Chondrocyte (in vitro differentiated cells): Measurements from ENCODE around the gene NKD2. TPM values are rescaled to one million over a fixed set of nuclear protein-coding genes. Genes with fewer than 3 reads are reported as not detected.

Experiments
- DNase-seq: peaks from one replicate; pipeline ENCODE4 v3.0.0; 2021; ENCODE audit warnings: mixed read lengths, low spot score
- H3K27ac Mint-ChIP-seq: one replicate; pipeline ENCODE4 v1.8.0; 2021; ENCODE audit warnings: mild to moderate bottlenecking, moderate library complexity, mixed read lengths; ENCODE audit not compliant: unreplicated experiment
- H3K27me3 Mint-ChIP-seq: 2 replicates; pipeline ENCODE4 v1.8.0; 2021; ENCODE audit warnings: low read depth, mixed read lengths
- H3K36me3 Mint-ChIP-seq: 2 replicates; pipeline ENCODE4 v1.8.0; 2021; ENCODE audit warnings: low read depth, mixed read lengths
- H3K4me1 Mint-ChIP-seq: 2 replicates; pipeline ENCODE4 v1.8.0; 2021; ENCODE audit warnings: low read depth, mild to moderate bottlenecking, mixed read lengths
- H3K4me3 Mint-ChIP-seq: one replicate; pipeline ENCODE4 v1.8.0; 2021; ENCODE audit warnings: mild to moderate bottlenecking, moderate library complexity, mixed read lengths; ENCODE audit not compliant: unreplicated experiment
- H3K9me3 Mint-ChIP-seq: 2 replicates; pipeline ENCODE4 v1.8.0; 2021; ENCODE audit warnings: low read depth, mixed read lengths
- CTCF ChIP-seq: fragments of 200-600 bp; sonication (generic); IDR thresholded peaks from 2 replicates; pipeline ENCODE4 v1.5.0; 2021; ENCODE audit warnings: antibody characterized with exemption, mild to moderate bottlenecking, moderate library complexity
- total RNA-seq: library from RNA; stranded (reverse); gene quantifications from 3 replicates; pipeline ENCODE4 v1.2.1, GENCODE V29; 2021

The NKD2 gene
- total RNA-seq, 1 donor from 2014 or later = not detected

GRCh38 chr5:1028481-1029281, 20.1 kb downstream of the NKD2 start:
- no peak overlapping the region for H3K4me3 Mint-ChIP-seq
- H3K27me3 Mint-ChIP-seq = peaks cover 19% of the 10 kb centered on the region
- TF ChIP-seq CTCF = no peak
- H3K4me1 Mint-ChIP-seq = no peaks in the 10 kb centered on the region
- no peaks in the 10 kb centered on the region for H3K36me3 Mint-ChIP-seq
- peak; percentile 87 for DNase-seq
- H3K9me3 Mint-ChIP-seq = no peaks in the 10 kb centered on the region
- no peak overlapping the region for H3K27ac Mint-ChIP-seq

DNA sequence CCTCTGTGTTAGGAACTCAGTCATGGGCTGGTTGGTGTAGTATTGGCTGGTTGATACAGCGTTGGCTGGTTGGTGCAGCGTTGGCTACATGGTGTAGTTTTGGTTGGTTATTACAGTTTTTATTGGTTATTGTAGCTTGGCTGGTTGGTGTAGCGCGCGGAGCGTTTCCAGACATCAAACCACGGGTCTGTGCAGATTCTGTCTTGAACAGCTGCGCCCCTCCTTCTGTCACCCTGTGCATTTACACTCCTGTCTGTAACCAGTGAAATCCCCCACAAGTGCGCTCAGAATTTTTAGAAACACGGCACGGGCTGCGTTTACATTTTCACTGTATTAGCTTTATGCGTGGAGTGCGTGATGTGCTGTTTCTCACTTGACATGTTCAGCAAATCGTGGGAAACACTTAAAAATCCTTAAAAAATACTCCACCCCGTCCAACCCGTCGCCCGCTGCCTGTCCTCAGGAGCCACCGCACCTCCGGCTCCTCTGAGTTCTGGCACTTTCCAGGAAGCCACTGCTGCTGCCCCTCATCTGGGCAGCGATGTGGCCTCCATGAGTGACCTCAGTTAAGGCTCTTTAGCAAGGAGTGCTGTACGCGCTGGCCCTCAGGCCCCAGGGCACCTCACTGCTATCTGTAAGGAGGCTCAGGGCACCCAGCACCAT, 20.8 kb downstream of the NKD2 start:
- H3K27me3 Mint-ChIP-seq = peaks cover 24% of the 10 kb centered on the region
- H3K4me1 Mint-ChIP-seq = no peaks in the 10 kb centered on the region
- no peaks in the 10 kb centered on the region for H3K36me3 Mint-ChIP-seq
- no peak for TF ChIP-seq CTCF
- peak; percentile 65 for DNase-seq
- no peaks in the 10 kb centered on the region for H3K9me3 Mint-ChIP-seq
- no peak overlapping the region for H3K27ac Mint-ChIP-seq
- H3K4me3 Mint-ChIP-seq = no peak overlapping the region

DNA sequence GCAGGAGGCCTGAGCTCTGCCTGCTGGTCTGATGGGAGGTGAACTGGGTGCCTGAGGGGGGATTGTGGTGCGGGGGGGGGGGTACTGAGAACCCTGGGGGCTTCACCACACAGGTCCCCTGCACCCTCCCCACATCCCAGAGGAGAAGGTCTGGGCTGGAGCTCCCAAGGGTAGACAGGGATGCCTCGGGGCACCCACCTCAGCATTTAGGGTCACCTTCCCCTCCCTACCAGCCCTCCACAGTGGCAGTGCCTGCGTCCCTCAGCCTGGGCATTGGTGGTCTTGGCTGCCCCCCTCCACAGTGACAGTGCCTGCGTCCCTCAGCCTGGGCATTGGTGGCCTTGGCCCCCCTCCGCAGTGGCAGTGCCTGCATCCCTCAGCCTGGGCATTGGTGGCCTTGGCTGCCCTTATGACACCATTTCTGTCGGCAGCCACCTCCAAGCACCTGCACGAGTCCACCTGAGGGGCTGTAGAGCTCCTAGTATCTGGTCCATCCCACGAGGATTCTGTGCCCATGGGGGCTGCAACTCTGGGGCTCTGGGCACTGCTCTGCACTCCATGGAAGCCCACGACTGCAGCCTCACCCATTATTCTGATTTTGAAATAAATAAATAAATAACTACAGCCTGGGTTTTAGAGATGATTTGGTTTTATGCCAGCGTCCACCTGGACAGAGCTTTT, 21.5 kb downstream of the NKD2 start:
- H3K4me3 Mint-ChIP-seq = no peak overlapping the region
- no peak for TF ChIP-seq CTCF
- H3K4me1 Mint-ChIP-seq = no peaks in the 10 kb centered on the region
- peak; percentile 72 for DNase-seq
- H3K9me3 Mint-ChIP-seq = no peaks in the 10 kb centered on the region
- H3K36me3 Mint-ChIP-seq = no peaks in the 10 kb centered on the region
- no peak overlapping the region for H3K27ac Mint-ChIP-seq
- peaks cover 26% of the 10 kb centered on the region for H3K27me3 Mint-ChIP-seq

DNA sequence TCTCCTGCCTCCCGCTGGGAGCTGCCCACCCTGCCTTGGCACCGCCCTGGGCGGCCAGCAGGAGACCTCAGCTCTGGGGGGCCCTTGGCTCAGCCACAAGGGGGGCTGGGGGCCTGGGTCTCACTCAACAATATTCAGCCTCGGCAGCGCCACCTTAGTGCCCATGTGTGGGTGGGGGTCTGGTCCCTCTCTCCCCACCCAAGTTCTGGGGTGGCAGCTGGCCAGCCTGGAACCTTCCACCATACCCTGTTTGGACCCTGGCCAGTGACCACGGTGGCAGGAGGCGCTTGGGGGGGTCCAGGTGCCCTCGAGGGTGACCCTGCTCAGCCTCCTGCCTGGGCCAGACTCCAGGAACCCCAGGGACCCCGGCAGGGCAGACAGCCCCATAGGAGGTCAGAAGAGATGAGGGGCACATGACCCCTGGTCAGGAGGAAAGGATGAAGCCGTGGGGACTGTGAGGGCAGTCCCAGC, 22.2 kb downstream of the NKD2 start:
- TF ChIP-seq CTCF = no peak
- H3K36me3 Mint-ChIP-seq = no peaks in the 10 kb centered on the region
- H3K9me3 Mint-ChIP-seq = no peaks in the 10 kb centered on the region
- no peak overlapping the region for H3K4me3 Mint-ChIP-seq
- DNase-seq = peak; percentile 85
- H3K27me3 Mint-ChIP-seq = peaks cover 26% of the 10 kb centered on the region
- no peaks in the 10 kb centered on the region for H3K4me1 Mint-ChIP-seq
- H3K27ac Mint-ChIP-seq = no peak overlapping the region

- Mint-ChIP-seq H3K36me3 (no peaks in the 10 kb centered on the region), H3K27ac (no peak overlapping the region), H3K9me3 (no peaks in the 10 kb centered on the region), H3K4me1 (no peaks in the 10 kb centered on the region), H3K4me3 (no peak overlapping the region), H3K27me3 (peaks cover 26% of the 10 kb centered on the region)
- peak; percentile 66 for DNase-seq
- no peak for TF ChIP-seq CTCF
Observed at GRCh38 chr5:1031306-1031959, 22.8 kb downstream of the NKD2 start.
